ENCODE measurements around the gene NGFR.

- TF ChIP-seq GATA2 (CRISPR knock-in tag; IDR thresholded peaks at IDR 0.05) (no peak), GABPA (IDR thresholded peaks at IDR 0.05; ENCODE audit: low read depth) (no peak), CTCF (IDR thresholded peaks at IDR 0.05) (no peak), JUND (IDR thresholded peaks at IDR 0.05) (no peak), FOXJ3 (CRISPR knock-in tag; IDR thresholded peaks at IDR 0.05) (no peak), RAD21 (IDR thresholded peaks at IDR 0.05; ENCODE audit: low read length) (no peak), POLR2AphosphoS5 (IDR thresholded peaks at IDR 0.05; ENCODE audit: low read depth, low read length) (no peak), USF1 (IDR thresholded peaks at IDR 0.05; ENCODE audit: borderline replicate concordance, low read depth) (no peak), NRF1 (IDR thresholded peaks at IDR 0.05; ENCODE audit: low read depth, low read length) (no peak), EP300 (IDR thresholded peaks at IDR 0.05; ENCODE audit: borderline replicate concordance in 1 of 2, low read depth in 1 of 2, low read length in 1 of 2) (no peak), MEF2A (IDR thresholded peaks at IDR 0.05; ENCODE audit: borderline replicate concordance, low read depth) (no peak), YY1 (IDR thresholded peaks at IDR 0.05; ENCODE audit: low read depth) (no peak), MXI1 (IDR thresholded peaks at IDR 0.05; ENCODE audit: low read depth, low read length) (no peak), SIN3A (IDR thresholded peaks at IDR 0.05; ENCODE audit: borderline replicate concordance, low read depth, low read length) (no peak)
These were observed 47.3 kb upstream of the NGFR start for GRCh38 chr17:49447628-49448302.
